SU-DHL-6 (cell line): ENCODE results near the gene DMGDH.

Experiments used
- H2AFZ ChIP-seq: fragments of 200-600 bp; sonication (generic); 2 replicates; pipeline ENCODE4 v1.6.1; 2014; ENCODE audit warnings: low read depth, mild to moderate bottlenecking, moderate library complexity, mixed read lengths, antibody characterized with exemption, low read length; ENCODE audit not compliant: severe bottlenecking
- H3F3A ChIP-seq: fragments of 200-600 bp; shearing (Covaris generic); 2 replicates; pipeline ENCODE4 v1.6.0; 2016; ENCODE audit warnings: antibody characterized with exemption, mild to moderate bottlenecking; ENCODE audit not compliant: insufficient read depth
- H3K27ac ChIP-seq: fragments of 200-600 bp; sonication (generic); 2 replicates; pipeline ENCODE4 v1.5.1; 2016; ENCODE audit warnings: low read depth, mild to moderate bottlenecking, low read length, moderate library complexity, mixed read lengths
- H3K27me3 ChIP-seq: fragments of 200-600 bp; sonication (generic), shearing (Covaris generic); 2 replicates; pipeline ENCODE4 v1.6.0; 2014; ENCODE audit warnings: mild to moderate bottlenecking, low read length
- H3K36me3 ChIP-seq: fragments of 200-600 bp; sonication (generic); 2 replicates; pipeline ENCODE4 v1.6.1; 2014; ENCODE audit warnings: mild to moderate bottlenecking, low read length, mixed read lengths
- H3K4me2 ChIP-seq: fragments of 300-600, 200-600 bp; shearing (Covaris generic), sonication (generic); 2 replicates; pipeline ENCODE4 v1.6.0; 2014; ENCODE audit warnings: low read length, low read depth, mild to moderate bottlenecking; ENCODE audit not compliant: poor library complexity, severe bottlenecking
- H3K4me3 ChIP-seq: fragments of 200-600 bp; sonication (generic); 2 replicates; pipeline ENCODE4 v1.5.1; 2014; ENCODE audit warnings: antibody characterized with exemption, low read length, mild to moderate bottlenecking, mixed read lengths; ENCODE audit not compliant: insufficient read depth, poor library complexity, severe bottlenecking
- H3K79me2 ChIP-seq: fragments of 200-600 bp; sonication (generic); 2 replicates; pipeline ENCODE4 v1.6.1; 2014; ENCODE audit warnings: mild to moderate bottlenecking, low read length, moderate library complexity; ENCODE audit not compliant: insufficient read depth
- H3K9ac ChIP-seq: fragments of 200-600 bp; sonication (generic); 2 replicates; pipeline ENCODE4 v1.7.0; 2014; ENCODE audit warnings: mild to moderate bottlenecking, low read length
- H3K9me2 ChIP-seq: fragments of 200-600 bp; sonication (generic); replicated peaks from 2 replicates; pipeline ENCODE4 v1.6.1; 2014; ENCODE audit warnings: low read length; ENCODE audit not compliant: insufficient read depth
- H3K9me3 ChIP-seq: fragments of 200-600 bp; sonication (generic); 2 replicates; pipeline ENCODE4 v1.6.1; 2014; ENCODE audit warnings: low read length, mixed read lengths; ENCODE audit not compliant: insufficient read depth
- H4K20me1 ChIP-seq: fragments of 200-600 bp; sonication (generic); 2 replicates; pipeline ENCODE4 v1.6.1; 2014; ENCODE audit warnings: low read depth, mild to moderate bottlenecking, antibody characterized with exemption, low read length, moderate library complexity, mixed read lengths
- CTCF ChIP-seq: fragments of 200-600 bp; sonication (generic); IDR thresholded peaks from one replicate; pipeline ENCODE4 v1.5.1; 2017; ENCODE audit warnings: antibody characterized with exemption, mild to moderate bottlenecking, low read length, moderate library complexity; ENCODE audit not compliant: insufficient read depth, poor library complexity, severe bottlenecking
- EZH2phosphoT487 ChIP-seq: fragments of 200-600 bp; sonication (generic), shearing (Covaris generic); conservative IDR thresholded peaks from 2 replicates; pipeline ENCODE4 v1.6.1; 2018; ENCODE audit warnings: mild to moderate bottlenecking, antibody characterized with exemption, low read length, moderate library complexity, mixed read lengths

DMGDH gene

GRCh38 chr5:78961743-78962142, 107.7 kb downstream of the DMGDH start:
- no peak for TF ChIP-seq CTCF
- no peak for TF ChIP-seq EZH2phosphoT487
- H3K79me2 ChIP-seq: no peaks in the 10 kb centered on the region
- H3F3A ChIP-seq: no peaks in the 10 kb centered on the region
- no peaks in the 10 kb centered on the region for H3K27me3 ChIP-seq
- H3K9me3 ChIP-seq: no peaks in the 10 kb centered on the region
- H2AFZ ChIP-seq: no peak overlapping the region
- no peak overlapping the region for H3K4me3 ChIP-seq
- no peaks in the 10 kb centered on the region for H3K9me2 ChIP-seq
- H3K9ac ChIP-seq: no peak overlapping the region
- no peak overlapping the region for H3K27ac ChIP-seq
- H4K20me1 ChIP-seq: no peaks in the 10 kb centered on the region
- H3K36me3 ChIP-seq: no peaks in the 10 kb centered on the region
- H3K4me2 ChIP-seq: no peak overlapping the region

GRCh38 chr5:78959767-78960166, 109.7 kb downstream of the DMGDH start:
- Histone ChIP-seq H3F3A (no peaks in the 10 kb centered on the region), H3K4me3 (no peak overlapping the region), H3K79me2 (no peaks in the 10 kb centered on the region), H3K9me3 (no peaks in the 10 kb centered on the region), H3K9ac (no peak overlapping the region), H3K27me3 (no peaks in the 10 kb centered on the region), H4K20me1 (no peaks in the 10 kb centered on the region), H3K4me2 (no peak overlapping the region), H3K36me3 (no peaks in the 10 kb centered on the region), H3K27ac (no peak overlapping the region), H3K9me2 (no peaks in the 10 kb centered on the region), H2AFZ (no peak overlapping the region)
- TF ChIP-seq EZH2phosphoT487 (no peak), CTCF (no peak)

- no peak for TF ChIP-seq EZH2phosphoT487
- TF ChIP-seq CTCF: no peak
- no peaks in the 10 kb centered on the region for H3K36me3 ChIP-seq
- H3F3A ChIP-seq: no peaks in the 10 kb centered on the region
- no peak overlapping the region for H3K9ac ChIP-seq
- no peak overlapping the region for H3K27ac ChIP-seq
- no peaks in the 10 kb centered on the region for H3K79me2 ChIP-seq
- H3K4me2 ChIP-seq: no peak overlapping the region
- H3K4me3 ChIP-seq: no peak overlapping the region
- H3K27me3 ChIP-seq: no peaks in the 10 kb centered on the region
- H4K20me1 ChIP-seq: no peaks in the 10 kb centered on the region
- no peak overlapping the region for H2AFZ ChIP-seq
- no peaks in the 10 kb centered on the region for H3K9me2 ChIP-seq
- no peaks in the 10 kb centered on the region for H3K9me3 ChIP-seq
Observed at GRCh38 chr5:78958672-78959445, 110.6 kb downstream of the DMGDH start.
